GM18870 (cell line): Measurements from ENCODE around the gene POLA1.

ENCODE experiments used
- ATAC-seq: cut with Tn5 transposase; IDR thresholded peaks from one replicate; pipeline ENCODE4 v1.9.1; 2021; ENCODE audit warnings: moderate library complexity; ENCODE audit not compliant: unreplicated experiment

The POLA1 gene

GRCh38 chrX:25020905-25021449 is 327.3 kb downstream of the POLA1 start:
- no peak for ATAC-seq

GRCh38 chrX:25022499-25023325 is 329.0 kb downstream of the POLA1 start:
- ATAC-seq, result no peak

GRCh38 chrX:25023908-25024307 is 330.2 kb downstream of the POLA1 start:
- ATAC-seq, result no peak

DNA sequence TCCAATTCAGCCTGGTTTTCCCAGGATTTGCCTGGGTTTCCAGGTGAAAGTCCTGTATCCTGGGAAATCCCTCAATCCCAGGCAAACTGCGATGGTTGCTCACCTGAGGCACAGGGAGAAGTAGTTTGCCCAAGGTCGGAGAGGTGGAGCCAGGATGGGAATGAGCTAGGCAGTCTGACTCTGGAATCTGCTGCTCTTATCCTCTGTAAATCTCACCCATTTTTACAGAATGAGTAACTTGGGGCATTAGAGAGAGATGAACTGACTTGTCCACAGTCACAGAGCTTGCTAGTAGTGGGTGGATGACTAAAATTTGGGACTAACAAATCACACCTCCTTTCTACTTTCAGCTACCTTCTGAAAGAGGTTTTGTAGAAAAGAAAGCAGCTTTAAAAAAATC is 331.9 kb downstream of the POLA1 start:
- ATAC-seq, result no peak

DNA sequence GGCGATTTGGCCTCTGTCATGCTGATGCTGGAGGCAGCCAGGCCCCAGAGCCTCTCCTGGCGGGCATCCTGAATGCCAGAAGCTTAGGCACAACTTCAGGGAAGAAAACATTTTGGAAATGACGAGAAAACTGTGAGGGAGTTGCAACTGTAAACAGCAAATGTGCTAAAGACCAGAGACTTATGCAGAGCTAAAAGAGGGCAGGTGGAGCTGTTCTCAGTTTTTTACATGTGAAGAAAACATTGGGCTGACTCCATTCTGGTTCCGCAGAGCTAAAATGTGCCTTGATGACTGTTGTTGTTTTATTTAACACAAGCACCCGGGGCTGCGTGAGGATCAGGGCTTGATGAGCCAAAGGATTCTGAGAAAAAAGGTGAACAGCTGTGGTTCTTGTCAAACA is 332.9 kb downstream of the POLA1 start:
- ATAC-seq, result no peak

- no peak for ATAC-seq
These were observed 335.0 kb downstream of the POLA1 start for GRCh38 chrX:25028726-25029125.

DNA sequence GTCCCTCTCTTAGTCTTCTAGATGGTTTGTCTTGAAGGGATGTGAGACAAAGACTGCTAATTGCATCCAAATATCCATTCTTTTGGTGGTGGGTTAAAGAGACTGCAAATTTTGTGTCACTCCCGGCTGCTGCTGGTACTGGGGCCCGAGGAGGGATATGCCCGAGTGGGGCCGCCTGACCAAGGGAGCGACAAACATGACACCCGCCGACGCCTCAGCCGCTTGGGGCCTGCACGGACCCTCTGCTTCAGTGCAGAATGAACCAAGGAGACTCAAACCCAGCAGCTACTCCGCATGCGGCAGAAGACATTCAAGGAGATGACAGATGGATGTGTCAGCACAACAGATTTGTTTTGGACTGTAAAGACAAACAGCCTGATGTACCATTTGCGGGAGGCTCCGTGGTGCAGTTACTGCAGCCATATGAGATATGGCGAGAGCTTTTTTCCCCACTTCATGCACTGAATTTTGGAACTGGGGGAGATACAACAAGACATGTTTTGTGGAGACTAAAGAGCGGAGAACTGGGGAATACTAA is 335.6 kb downstream of the POLA1 start:
- ATAC-seq, result no peak

DNA sequence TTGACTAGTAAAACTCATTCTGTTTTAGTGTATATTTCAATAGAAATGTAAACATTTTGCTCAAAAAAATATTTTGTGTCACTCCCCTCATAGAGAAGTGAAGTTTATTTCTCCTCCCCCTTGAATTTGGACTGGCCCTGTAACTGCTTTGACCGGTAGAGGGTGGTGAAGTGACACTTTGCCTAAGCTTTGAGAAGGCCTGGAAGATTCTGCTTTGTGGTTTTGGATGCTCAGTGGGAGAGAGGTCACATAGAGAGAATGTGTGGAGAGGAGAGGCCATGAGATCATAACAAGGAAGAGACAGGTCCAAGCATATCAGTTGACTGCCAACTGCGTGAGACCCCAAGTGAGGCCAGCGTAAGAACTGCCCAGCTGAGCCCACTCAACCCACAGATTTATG is 341.2 kb downstream of the POLA1 start:
- ATAC-seq, result no peak

DNA sequence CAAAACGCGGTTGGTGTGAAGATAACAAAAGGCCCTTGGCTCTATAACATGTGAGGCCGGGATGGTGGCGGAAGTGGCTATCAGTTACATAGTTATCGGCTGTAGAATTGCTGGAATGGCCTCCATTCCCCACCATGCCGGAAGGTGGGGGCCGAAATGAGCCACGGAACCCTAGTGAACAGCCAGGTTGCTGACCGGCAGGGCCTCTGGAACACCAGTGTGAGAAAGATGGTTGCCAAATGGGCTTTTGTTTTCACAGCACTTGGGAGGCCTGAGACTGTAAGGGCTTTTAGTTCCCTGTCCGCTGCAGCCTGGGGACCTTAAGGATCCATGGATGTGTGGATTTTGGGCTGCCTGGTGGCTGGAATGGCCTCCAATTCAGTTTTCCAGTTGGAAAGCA is 345.3 kb downstream of the POLA1 start:
- ATAC-seq, result no peak

DNA sequence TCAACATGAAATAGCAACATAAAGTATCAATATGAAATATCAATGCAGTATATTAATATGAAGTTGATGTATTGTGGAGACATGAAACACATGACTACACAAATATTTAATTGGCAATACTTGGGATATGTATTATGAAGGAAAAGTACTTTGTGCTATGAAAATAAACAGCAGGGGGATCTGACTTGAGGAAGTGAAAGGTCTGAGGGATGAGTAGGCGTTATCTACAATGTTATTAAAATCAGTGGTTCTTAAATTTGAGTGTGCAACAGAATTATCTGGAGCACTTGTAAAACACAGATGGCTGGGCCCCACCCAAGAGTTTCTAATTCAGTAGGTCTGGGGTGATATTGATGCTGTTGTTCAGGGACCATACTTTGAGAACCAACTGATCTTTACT is 349.5 kb downstream of the POLA1 start:
- ATAC-seq, result no peak
